GM19099 (cell line): ENCODE measurements around the gene PHRF1.

Source experiments
- POLR2A ChIP-seq: IDR thresholded peaks from 3 replicates; pipeline ENCODE4 v1.6.1; 2011; ENCODE audit warnings: low read depth; ENCODE audit not compliant: insufficient read length; ENCODE audit errors: extremely low read depth

The PHRF1 gene

DNA sequence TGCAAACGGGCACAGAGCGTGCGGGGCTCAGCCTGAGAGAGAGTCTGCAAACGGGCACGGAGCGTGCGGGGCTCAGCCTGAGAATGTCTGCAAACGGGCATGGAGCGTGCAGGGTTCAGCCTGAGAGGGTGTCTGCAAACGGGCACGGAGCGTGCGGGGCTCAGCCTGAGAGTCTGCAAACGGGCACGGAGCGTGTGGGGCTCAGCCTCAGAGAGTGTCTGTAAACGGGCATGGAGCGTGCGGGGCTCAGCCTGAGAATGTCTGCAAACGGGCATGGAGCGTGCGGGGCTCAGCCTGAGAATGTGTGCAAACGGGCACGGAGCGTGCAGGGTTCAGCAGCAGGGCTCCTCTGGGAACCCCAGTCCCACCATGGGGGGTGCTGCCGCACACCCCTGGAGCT is 13.5 kb downstream of the PHRF1 start:
- no peak for TF ChIP-seq POLR2A

DNA sequence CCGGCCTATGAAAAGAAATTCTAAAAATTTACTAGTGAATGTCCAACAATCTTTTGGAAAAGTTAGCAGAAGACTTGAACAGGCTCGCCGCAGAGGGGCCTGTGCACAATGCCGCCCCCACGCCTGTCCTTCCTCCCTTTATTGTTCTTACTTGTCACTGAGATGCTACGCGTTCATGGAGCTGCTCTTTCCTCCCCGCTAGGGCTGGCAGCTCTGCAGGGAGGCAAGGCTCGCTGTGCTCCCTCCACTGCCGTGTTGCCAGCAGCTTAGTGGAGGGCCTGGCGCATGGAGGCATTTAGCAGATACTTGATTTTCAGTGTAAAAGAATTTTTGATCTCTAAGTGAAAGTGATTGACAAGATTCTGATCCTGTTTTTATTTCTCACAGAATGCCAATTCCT is 14.7 kb downstream of the PHRF1 start:
- no peak for TF ChIP-seq POLR2A

GRCh38 chr11:592501-592900 is 16.2 kb downstream of the PHRF1 start:
- no peak for TF ChIP-seq POLR2A

- TF ChIP-seq POLR2A: no peak
Observed at GRCh38 chr11:592918-593317, 16.6 kb downstream of the PHRF1 start.

- TF ChIP-seq POLR2A: no peak
Observed at GRCh38 chr11:593347-593746, 17.1 kb downstream of the PHRF1 start.

- no peak for TF ChIP-seq POLR2A
Observed at GRCh38 chr11:595400-595799, 19.1 kb downstream of the PHRF1 start.

- no peak for TF ChIP-seq POLR2A
Observed at GRCh38 chr11:596374-596773, 20.1 kb downstream of the PHRF1 start.

DNA sequence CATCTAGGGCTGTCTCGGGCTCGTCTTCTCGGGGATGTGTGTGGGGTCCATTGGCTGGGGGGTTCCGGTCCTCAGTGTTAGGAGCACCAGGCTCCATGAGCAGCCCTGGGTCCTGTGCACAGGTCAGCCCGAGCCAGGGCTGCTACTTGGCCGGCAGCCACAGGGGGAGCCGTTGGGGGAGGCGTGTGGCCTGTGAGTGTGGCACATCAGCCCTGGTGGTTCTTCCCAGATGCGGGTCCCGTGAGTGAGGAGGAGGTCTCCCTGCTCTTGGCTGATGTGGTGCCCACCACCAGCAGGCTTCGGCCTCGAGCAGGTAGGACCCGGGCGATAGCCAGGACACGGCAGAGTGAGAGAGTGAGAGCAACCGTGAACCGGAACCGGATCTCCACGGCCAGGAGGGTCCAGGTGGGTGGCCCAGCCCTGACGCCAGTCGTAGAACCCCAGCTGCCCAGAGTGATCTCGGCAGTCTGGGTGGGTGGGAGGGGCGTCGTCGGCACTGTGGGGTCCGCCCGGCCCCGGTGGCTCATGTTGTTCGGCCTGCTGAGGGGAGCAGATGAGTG is 21.0 kb downstream of the PHRF1 start:
- no peak for TF ChIP-seq POLR2A

- no peak for TF ChIP-seq POLR2A
Observed at GRCh38 chr11:598005-598680, 21.9 kb downstream of the PHRF1 start.

DNA sequence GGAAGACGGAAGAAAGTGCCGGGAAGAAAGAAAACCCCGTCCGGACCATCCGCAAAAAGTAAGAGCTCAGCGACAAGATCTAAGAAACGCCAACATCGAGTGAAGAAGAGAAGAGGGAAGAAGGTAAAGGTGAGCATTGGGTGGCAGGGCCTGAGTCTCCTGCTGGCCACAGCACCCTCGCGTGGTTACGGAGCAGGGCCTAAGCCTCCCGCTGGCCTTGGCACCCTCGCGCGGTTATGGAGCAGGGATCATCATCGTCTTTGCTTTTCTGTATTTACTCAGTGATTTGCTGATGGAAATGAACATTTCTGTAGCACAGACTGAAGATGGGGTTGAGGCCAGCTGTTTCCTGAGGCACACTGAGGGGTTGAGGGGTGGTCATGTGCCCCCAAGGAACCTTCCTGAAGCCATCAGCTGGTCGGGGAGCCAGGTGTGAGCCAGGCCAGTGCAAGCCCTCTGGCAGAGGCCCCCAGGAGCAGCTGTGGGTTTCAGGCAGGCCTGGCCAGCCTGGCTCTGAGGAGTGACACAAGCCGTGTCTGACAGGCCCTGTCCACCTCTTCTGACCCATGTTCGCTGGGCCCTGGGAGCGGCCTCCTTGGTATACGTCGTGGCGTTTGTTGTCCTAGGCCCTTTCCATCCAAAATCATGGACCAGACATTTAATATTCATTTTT is 25.4 kb downstream of the PHRF1 start:
- no peak for TF ChIP-seq POLR2A

GRCh38 chr11:603154-603553 is 26.9 kb downstream of the PHRF1 start:
- TF ChIP-seq POLR2A: no peak

GRCh38 chr11:605286-606129 is 29.2 kb downstream of the PHRF1 start:
- no peak for TF ChIP-seq POLR2A

DNA sequence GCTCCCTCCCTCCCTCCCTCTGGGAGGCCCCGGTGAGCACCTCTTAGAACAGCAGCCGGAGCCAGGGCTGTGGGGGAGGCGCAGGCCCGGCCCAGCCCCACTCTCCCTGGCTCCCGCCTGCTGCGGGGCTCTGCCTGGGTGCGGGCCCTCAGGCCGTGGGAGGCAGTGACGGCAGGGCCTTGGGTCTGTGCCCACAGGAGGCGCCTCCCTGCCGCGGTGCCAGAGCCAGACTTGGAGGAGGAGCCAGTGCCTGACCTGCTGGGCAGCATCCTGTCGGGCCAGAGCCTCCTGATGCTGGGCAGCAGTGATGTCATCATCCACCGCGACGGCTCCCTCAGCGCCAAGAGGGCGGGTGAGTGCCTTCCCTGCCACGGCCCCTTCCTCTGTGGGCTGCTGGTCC is 30.0 kb downstream of the PHRF1 start:
- TF ChIP-seq POLR2A: no peak

DNA sequence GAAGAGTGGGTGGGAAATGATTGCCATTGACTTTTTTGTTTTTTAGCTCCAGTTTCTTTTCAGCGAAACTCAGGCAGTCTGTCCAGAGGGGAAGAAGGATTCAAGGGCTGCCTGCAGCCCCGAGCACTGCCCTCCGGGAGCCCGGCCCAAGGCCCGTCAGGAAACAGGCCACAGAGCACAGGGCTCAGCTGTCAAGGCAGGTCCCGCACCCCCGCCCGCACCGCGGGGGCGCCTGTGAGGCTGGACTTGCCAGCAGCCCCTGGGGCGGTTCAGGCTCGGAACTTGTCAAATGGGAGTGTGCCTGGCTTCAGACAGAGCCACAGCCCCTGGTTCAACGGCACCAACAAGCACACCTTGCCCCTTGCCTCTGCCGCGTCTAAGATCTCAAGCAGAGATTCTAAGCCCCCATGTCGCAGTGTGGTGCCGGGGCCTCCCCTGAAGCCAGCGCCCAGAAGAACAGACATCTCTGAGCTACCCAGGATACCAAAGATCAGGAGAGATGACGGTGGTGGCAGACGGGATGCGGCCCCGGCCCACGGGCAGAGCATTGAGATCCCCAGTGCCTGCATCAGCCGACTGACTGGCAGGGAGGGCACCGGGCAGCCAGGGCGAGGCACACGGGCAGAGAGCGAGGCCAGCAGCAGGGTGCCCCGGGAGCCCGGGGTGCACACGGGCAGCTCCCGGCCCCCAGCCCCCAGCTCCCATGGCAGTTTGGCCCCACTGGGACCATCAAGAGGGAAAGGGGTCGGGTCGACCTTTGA is 30.9 kb downstream of the PHRF1 start:
- TF ChIP-seq POLR2A: no peak
